H1 (cell line): Measurements from ENCODE around the gene VIPR2. TPM values are rescaled to one million over a fixed set of nuclear protein-coding genes. Genes with fewer than 3 reads are reported as not detected.

ENCODE experiments used
- CTCF ChIA-PET: fragments of 300-600 bp; sonication (Branson Sonifier 250); formaldehyde crosslinking; loops from one replicate; lab custom pipeline; 2021; ENCODE audit not compliant: partially characterized antibody; lab: Charles Lee
- POLR2A ChIA-PET: fragments of 300-600 bp; sonication (Branson Sonifier 250); formaldehyde crosslinking; loops from one replicate; lab custom pipeline; 2021; ENCODE audit warnings: inconsistent platforms; ENCODE audit not compliant: partially characterized antibody; lab: Charles Lee
- DNase-seq, 2 experiments: peaks; one replicate each; pipeline versions ENCODE4 v3.0.0 to v3.0.0-alpha.2; 2010 to 2022; ENCODE audit warnings: low spot score in 2 of 2, low read depth in 1 of 2, mixed read lengths in 1 of 2
- FAIRE-seq: peaks from 2 replicates; lab custom pipeline; 2011; peaks lifted over from hg19 to GRCh38; lab: Jason Lieb, UNC
- H2AFZ ChIP-seq: 2 replicates; pipeline ENCODE4 v1.8.1; 2012; ENCODE audit warnings: low read length, inconsistent platforms
- H2AK5ac ChIP-seq: 2 replicates; pipeline ENCODE4 v1.6.1; 2013; ENCODE audit warnings: low read depth, low read length
- H2BK120ac ChIP-seq: replicated peaks from 2 replicates; pipeline ENCODE3; 2013; ENCODE audit warnings: low read depth, low read length, inconsistent platforms
- H2BK12ac ChIP-seq: 2 replicates; pipeline ENCODE4 v1.6.1; 2013; ENCODE audit warnings: low read depth, low read length
- H2BK15ac ChIP-seq: 2 replicates; pipeline ENCODE4 v1.6.1; 2013; ENCODE audit warnings: low read length
- H2BK20ac ChIP-seq: 2 replicates; pipeline ENCODE4 v1.6.1; 2013; ENCODE audit warnings: low read length
- H2BK5ac ChIP-seq: 2 replicates; pipeline ENCODE4 v1.6.1; 2013; ENCODE audit warnings: low read depth, low read length
- H3K14ac ChIP-seq: 2 replicates; pipeline ENCODE4 v1.6.1; 2013; ENCODE audit warnings: inconsistent platforms; ENCODE audit not compliant: insufficient read length
- H3K18ac ChIP-seq: 2 replicates; pipeline ENCODE4 v1.6.1; 2013; ENCODE audit warnings: low read length; ENCODE audit errors: extremely low read depth
- H3K23ac ChIP-seq: 2 replicates; pipeline ENCODE4 v1.6.1; 2013; ENCODE audit warnings: inconsistent platforms; ENCODE audit not compliant: insufficient read length
- H3K23me2 ChIP-seq: 2 replicates; pipeline ENCODE4 v1.6.1; 2013; ENCODE audit warnings: low read depth, low read length
- H3K27ac ChIP-seq: 2 replicates; pipeline ENCODE4 v1.6.1; 2011; ENCODE audit warnings: low read depth, low read length, inconsistent platforms
- H3K27me3 ChIP-seq, 4 experiments: replicated peaks in 1 of 4; 1 replicate in 1 of 4; 2 replicates in 3 of 4; pipeline versions ENCODE4 v1.6.1 to v1.8.1; 2011 to 2013; ENCODE audit warnings: low read length in 3 of 4, mild to moderate bottlenecking in 3 of 4, inconsistent platforms in 2 of 4, mixed read lengths in 2 of 4, moderate library complexity in 1 of 4; ENCODE audit not compliant: control insufficient read depth in 3 of 4, insufficient read depth in 3 of 4; ENCODE audit errors: extremely low read depth in 1 of 4
- H3K36me3 ChIP-seq, 4 experiments: 2 replicates each; pipeline versions ENCODE4 v1.6.1 to v1.8.1; 2011 to 2013; ENCODE audit warnings: mild to moderate bottlenecking in 4 of 4, low read length in 3 of 4, moderate library complexity in 2 of 4, control low read depth in 1 of 4, inconsistent platforms in 1 of 4; ENCODE audit not compliant: insufficient read depth in 4 of 4, control insufficient read depth in 2 of 4
- H3K4ac ChIP-seq: replicated peaks from 2 replicates; pipeline ENCODE3; 2013; ENCODE audit warnings: low read length, low read depth, mixed read lengths, inconsistent platforms; ENCODE audit not compliant: insufficient read length
- H3K4me1 ChIP-seq, 4 experiments: replicated peaks in 1 of 4; 1 replicate in 1 of 4; 2 replicates in 3 of 4; pipeline versions ENCODE4 v1.6.1 to v1.8.1; 2011 to 2013; ENCODE audit warnings: low read length in 3 of 4, inconsistent platforms in 2 of 4, mixed read lengths in 1 of 4; ENCODE audit not compliant: insufficient read depth in 4 of 4, control insufficient read depth in 3 of 4
- H3K4me2 ChIP-seq, 2 experiments: 2 replicates each; pipeline versions ENCODE4 v1.6.1 to v1.8.1; 2011 to 2013; ENCODE audit warnings: low read depth in 2 of 2, low read length in 2 of 2, control low read depth in 1 of 2, inconsistent platforms in 1 of 2, mild to moderate bottlenecking in 1 of 2; ENCODE audit not compliant: insufficient read depth in 1 of 2
- H3K4me3 ChIP-seq, 4 experiments: fragments of 200-600, 300-600 bp in 1 of 4; sonication (generic), shearing (Covaris generic), sonication (Bioruptor Twin) in 1 of 4; 2 replicates each; pipeline versions ENCODE4 v1.5.1 to v1.8.1; 2011 to 2016; ENCODE audit warnings: low read length in 4 of 4, low read depth in 3 of 4, control low read depth in 2 of 4, inconsistent platforms in 2 of 4, mild to moderate bottlenecking in 2 of 4, mixed read lengths in 1 of 4, moderate library complexity in 1 of 4; ENCODE audit not compliant: insufficient read depth in 2 of 4; ENCODE audit errors: extremely low read depth in 1 of 4
- H3K56ac ChIP-seq: replicated peaks from 2 replicates; pipeline ENCODE3; 2013; ENCODE audit warnings: low read depth, mild to moderate bottlenecking, mixed read lengths, low read length, inconsistent platforms; ENCODE audit not compliant: insufficient read length
- H3K79me1 ChIP-seq: 2 replicates; pipeline ENCODE4 v1.6.1; 2013; ENCODE audit warnings: low read depth, low read length, control low read depth
- H3K79me2 ChIP-seq, 2 experiments: 2 replicates each; pipeline versions ENCODE4 v1.6.1 to v1.8.1; 2012 to 2013; ENCODE audit warnings: low read length in 2 of 2, mild to moderate bottlenecking in 2 of 2, inconsistent platforms in 1 of 2; ENCODE audit not compliant: insufficient read depth in 2 of 2, control insufficient read depth in 1 of 2
- H3K9ac ChIP-seq, 4 experiments: replicated peaks in 1 of 4; 1 replicate in 1 of 4; 2 replicates in 3 of 4; pipeline versions ENCODE4 v1.6.1 to v1.8.1; 2011 to 2013; ENCODE audit warnings: low read depth in 3 of 4, low read length in 3 of 4, control low read depth in 2 of 4, mild to moderate bottlenecking in 2 of 4, moderate library complexity in 2 of 4, inconsistent platforms in 1 of 4; ENCODE audit errors: extremely low read depth in 1 of 4
- H3K9me3 ChIP-seq, 2 experiments: 2 replicates each; pipeline versions ENCODE4 v1.6.1 to v1.8.1; 2012 to 2013; ENCODE audit warnings: mild to moderate bottlenecking in 2 of 2, moderate library complexity in 2 of 2, control low read depth in 1 of 2, inconsistent platforms in 1 of 2, low read depth in 1 of 2, low read length in 1 of 2, mixed read lengths in 1 of 2; ENCODE audit not compliant: insufficient read depth in 2 of 2
- H4K20me1 ChIP-seq, 2 experiments: replicated peaks in 1 of 2; 2 replicates each; pipeline versions ENCODE3 to v1.8.1; 2011 to 2013; ENCODE audit warnings: inconsistent platforms in 2 of 2, low read length in 2 of 2, mild to moderate bottlenecking in 1 of 2; ENCODE audit not compliant: insufficient read depth in 2 of 2, control insufficient read depth in 1 of 2
- H4K5ac ChIP-seq: 2 replicates; pipeline ENCODE4 v1.6.1; 2013; ENCODE audit warnings: low read length, low read depth, mixed read lengths, inconsistent platforms; ENCODE audit not compliant: insufficient read length
- H4K8ac ChIP-seq: 2 replicates; pipeline ENCODE4 v1.8.0; 2013; ENCODE audit warnings: mild to moderate bottlenecking, moderate library complexity, low read length, inconsistent platforms; ENCODE audit not compliant: insufficient read depth; ENCODE audit errors: extremely low read depth
- H4K91ac ChIP-seq: replicated peaks from 2 replicates; pipeline ENCODE3; 2013; ENCODE audit warnings: low read length, mixed read lengths, inconsistent platforms; ENCODE audit not compliant: insufficient read length
- CEBPB ChIP-seq: IDR thresholded peaks from 2 replicates; pipeline ENCODE4 v1.6.1; 2012; ENCODE audit warnings: low read depth, low read length
- CREB1 ChIP-seq: IDR thresholded peaks from 2 replicates; pipeline ENCODE4 v1.6.1; 2012; ENCODE audit warnings: inconsistent platforms
- EP300 ChIP-seq, 2 experiments: IDR thresholded peaks; 1 replicate in 1 of 2; 2 replicates in 1 of 2; pipeline ENCODE4 v1.6.1; 2011 to 2012; ENCODE audit warnings: low read depth in 2 of 2, low read length in 2 of 2, mild to moderate bottlenecking in 2 of 2, borderline replicate concordance in 1 of 2, inconsistent platforms in 1 of 2, moderate library complexity in 1 of 2
- HDAC2 ChIP-seq, 2 experiments: fragments of 300-600 bp in 1 of 2; sonication (generic) in 1 of 2; IDR thresholded peaks; 2 replicates each; pipeline ENCODE4 v1.6.1; 2011 to 2012; ENCODE audit warnings: low read depth in 2 of 2, low read length in 2 of 2, mild to moderate bottlenecking in 2 of 2, moderate library complexity in 2 of 2, borderline replicate concordance in 1 of 2, inconsistent platforms in 1 of 2
- KDM4A ChIP-seq: IDR thresholded peaks from one replicate; pipeline ENCODE4 v1.7.1; 2012; ENCODE audit warnings: low read depth, mild to moderate bottlenecking, moderate library complexity, low read length, inconsistent platforms; ENCODE audit not compliant: severe bottlenecking
- NRF1 ChIP-seq: IDR thresholded peaks from 2 replicates; pipeline ENCODE4 v1.6.1; 2011; ENCODE audit warnings: mild to moderate bottlenecking, low read depth, low read length, improper control_type of control experiment
- RBBP5 ChIP-seq: IDR thresholded peaks from 2 replicates; pipeline ENCODE4 v1.7.1; 2012; ENCODE audit warnings: low read depth, mild to moderate bottlenecking, inconsistent platforms, low read length, moderate library complexity, borderline replicate concordance
- RFX5 ChIP-seq: IDR thresholded peaks from 2 replicates; pipeline ENCODE4 v1.6.1; 2011; ENCODE audit warnings: low read depth, low read length, improper control_type of control experiment, borderline replicate concordance
- RNF2 ChIP-seq: fragments of 200-900, 300-1000 bp; sonication (generic); IDR thresholded peaks from 2 replicates; pipeline ENCODE4 v1.7.1; 2016; ENCODE audit warnings: borderline replicate concordance, low read depth, mild to moderate bottlenecking, antibody characterized with exemption, low read length; ENCODE audit not compliant: poor library complexity, severe bottlenecking; ENCODE audit errors: missing control alignments
- WGBS, 2 experiments: shearing (Covaris generic) in 1 of 2; methylation state at CpG; one replicate each; pipeline versions ENCODE4 v1.1.6 to v1.1.7; 2013 to 2015; ENCODE audit warnings: low lambda C conversion rate in 2 of 2, mixed read lengths in 2 of 2, inconsistent platforms in 1 of 2, low coverage in 1 of 2, missing lambda C conversion rate in 1 of 2; ENCODE audit not compliant: insufficient replicate concordance in 2 of 2, insufficient coverage in 1 of 2, insufficient read length in 1 of 2; ENCODE audit errors: extremely low coverage in 1 of 2, missing lambda C conversion rate in 1 of 2; 5-methylcytosine and 5-hydroxymethylcytosine counted together
- polyA plus RNA-seq, 7 experiments: library from polyadenylated mRNA; depleted of rRNA in 3 of 7; stranded (reverse) in 5 of 7; unstranded in 2 of 7; fragments of >200 nt in 5 of 7; fragments of 200-250 nt in 2 of 7; gene quantifications; 1 replicate in 5 of 7; 2 replicates in 1 of 7; 4 replicates in 1 of 7; pipeline versions ENCODE4 v1.2.1 to v1.2.3, GENCODE V29; 2011 to 2013; ENCODE audit warnings: missing spikeins in 2 of 7, mixed read lengths in 2 of 7
- total RNA-seq: library from RNA; stranded (reverse); fragmentation: NEBNext Ultra II Directional; extraction: Animal tissue kit (Norgen Biotek cat#: 25700); gene quantifications from 2 replicates; pipeline ENCODE4 v1.2.1, GENCODE V29; 2021
- TF ChIP-seq, protein P1 (sequence below): IDR thresholded peaks from 2 replicates; pipeline ENCODE4 v1.6.1; 2012; ENCODE audit warnings: inconsistent platforms

The VIPR2 gene
- total and polyA plus RNA-seq, 2 of the 8 experiments (the other 6 are each of a cell fraction or from before 2014, with no cell fraction given) = 2.4 to 6.3 TPM

DNA sequence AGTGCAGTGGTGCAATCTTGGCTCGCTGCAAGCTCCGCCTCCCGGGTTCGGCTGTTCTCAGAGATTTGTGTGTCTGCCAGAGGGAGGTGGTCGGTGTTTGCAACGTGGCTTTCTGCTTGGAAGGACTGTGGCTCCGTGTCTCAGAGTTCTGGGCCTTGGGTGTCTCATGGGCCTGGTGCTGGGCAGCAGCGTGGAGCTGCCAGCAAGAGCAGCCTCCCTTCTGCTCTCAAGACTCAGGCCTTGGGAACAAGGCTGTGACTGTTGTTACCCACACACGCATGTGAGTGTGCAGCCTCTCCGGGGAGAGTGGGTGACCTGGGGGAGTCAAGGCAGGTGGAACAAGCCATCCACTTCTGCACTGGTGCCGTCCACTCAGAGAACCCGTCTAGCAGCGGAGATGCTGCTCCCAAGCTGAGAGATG is 52.0 kb downstream of the VIPR2 start:
- CTCF ChIA-PET = no interaction called here
- Histone ChIP-seq H3K4me3 (no peak overlapping the region), H2BK5ac (no peak overlapping the region), H3K56ac (no peak overlapping the region), H3K23me2 (no peaks in the 10 kb centered on the region; the same call in 1 of the 2 replicates), H2BK20ac (no peak overlapping the region), H3K18ac (no peak overlapping the region), H3K79me2 (no peaks in the 10 kb centered on the region), H3K27ac (no peak overlapping the region), H2BK120ac (no peak overlapping the region), H2AFZ (no peak overlapping the region), H2BK12ac (peak overlapping the region; percentile 60; the same call in 1 of the 2 replicates), H3K9ac (no peak overlapping the region), H4K91ac (no peak overlapping the region), H3K36me3 (no peaks in the 10 kb centered on the region), H4K5ac (no peak overlapping the region), H3K27me3 (no peaks in the 10 kb centered on the region), H2AK5ac (no peak overlapping the region), H3K79me1 (no peaks in the 10 kb centered on the region), H4K8ac (peak overlapping the region; percentile 80; the same call in 1 of the 2 replicates), H3K4me2 (no peak overlapping the region), H4K20me1 (peaks cover 0 to 2% of the 10 kb centered on the region in 2 experiments), H3K9me3 (no peaks in the 10 kb centered on the region), H2BK15ac (no peak overlapping the region), H3K23ac (no peak overlapping the region), H3K14ac (no peak overlapping the region), H3K4me1 (no peaks in the 10 kb centered on the region), H3K4ac (no peak overlapping the region)
- DNase-seq (peak in 1 of 2 experiments; percentile 33), FAIRE-seq (no peak)
- TF ChIP-seq, protein P1, sequence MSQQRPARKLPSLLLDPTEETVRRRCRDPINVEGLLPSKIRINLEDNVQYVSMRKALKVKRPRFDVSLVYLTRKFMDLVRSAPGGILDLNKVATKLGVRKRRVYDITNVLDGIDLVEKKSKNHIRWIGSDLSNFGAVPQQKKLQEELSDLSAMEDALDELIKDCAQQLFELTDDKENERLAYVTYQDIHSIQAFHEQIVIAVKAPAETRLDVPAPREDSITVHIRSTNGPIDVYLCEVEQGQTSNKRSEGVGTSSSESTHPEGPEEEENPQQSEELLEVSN = no peak
- TF ChIP-seq RFX5 (no peak), CREB1 (no peak), HDAC2 (IDR thresholded peaks at IDR 0.05; ENCODE audit: borderline replicate concordance in 1 of 2, low read depth in 2 of 2, low read length in 2 of 2) (no peak), KDM4A (no peak), CEBPB (no peak), RNF2 (no peak), RBBP5 (no peak), NRF1 (no peak), EP300 (IDR thresholded peaks at IDR 0.05; ENCODE audit: borderline replicate concordance in 1 of 2, low read depth in 2 of 2, low read length in 2 of 2) (no peak)
- 88% methylated on average over 10 of the region's 13 CpGs; no CpG with 5 or more reads in 1 of the 2 experiments for WGBS, 2 experiments
- POLR2A ChIA-PET = no interaction called here
